ENCODE measurements around the gene BRCA2.

The BRCA2 gene

DNA sequence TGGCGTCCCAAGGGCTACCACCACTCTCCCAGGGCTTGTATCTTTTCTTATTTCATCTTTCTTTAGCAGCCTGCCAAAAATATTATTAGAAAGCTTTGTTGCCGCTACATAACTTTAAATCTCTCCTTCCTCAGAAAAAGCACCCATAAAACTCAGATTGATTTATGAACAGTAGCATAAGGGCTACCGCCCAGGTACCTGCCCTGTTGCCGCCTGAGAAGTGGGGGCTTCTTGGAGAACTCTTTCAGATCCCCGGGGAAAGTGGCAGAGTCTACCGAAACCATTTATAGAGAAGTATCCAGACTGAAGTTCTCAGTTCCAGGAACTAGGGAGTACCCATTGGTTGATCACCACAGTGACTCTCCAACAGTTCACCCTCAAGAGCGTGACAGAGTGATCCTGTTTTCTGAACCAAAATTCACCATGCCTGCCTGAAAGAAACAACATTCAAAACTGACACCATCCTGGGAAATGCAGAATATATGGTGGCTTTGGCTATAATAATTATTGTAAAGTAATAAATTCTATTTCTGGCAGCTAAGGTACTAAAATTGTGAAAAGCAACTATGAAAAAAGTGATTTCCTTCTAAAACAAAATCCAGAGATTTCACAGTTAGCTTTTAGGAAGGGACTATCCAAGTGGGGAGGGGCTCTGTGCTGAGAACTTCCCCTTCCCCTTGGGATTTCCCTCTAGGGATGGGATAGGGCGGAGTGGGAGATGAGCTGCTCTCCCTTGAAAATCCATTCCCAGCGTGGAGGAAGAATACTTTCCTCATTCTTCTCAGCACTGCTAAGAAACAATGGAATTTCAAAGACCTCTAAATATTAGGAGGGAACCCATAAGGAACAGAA, 113.5 kb downstream of the BRCA2 start:
- DNase-seq (ENCODE audit: low read depth, low spot score), result no peak

DNA sequence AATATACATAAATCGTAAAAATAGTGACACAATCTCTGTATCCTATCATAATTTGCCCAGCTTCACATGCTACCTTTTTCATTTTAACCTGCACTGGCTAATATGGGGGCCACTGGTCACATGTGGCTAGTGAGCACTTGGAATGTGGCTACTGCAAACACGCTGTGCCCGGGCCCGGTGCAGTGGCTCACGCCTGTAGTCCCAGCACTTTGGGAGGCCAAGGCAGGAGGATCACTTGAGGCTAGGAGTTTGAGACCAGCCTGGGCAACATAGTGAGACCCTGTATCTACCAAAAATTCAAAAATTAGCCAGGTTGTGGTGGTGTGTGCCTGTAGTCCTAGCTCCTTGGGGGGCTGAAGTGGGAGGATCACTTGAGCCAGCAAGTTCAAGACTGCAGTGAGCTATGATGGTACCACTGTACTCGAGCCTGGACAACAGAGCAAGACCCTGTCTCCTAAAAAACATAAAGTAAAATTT, 114.2 kb downstream of the BRCA2 start:
- no peak for DNase-seq (ENCODE audit: low read depth, low spot score)

DNA sequence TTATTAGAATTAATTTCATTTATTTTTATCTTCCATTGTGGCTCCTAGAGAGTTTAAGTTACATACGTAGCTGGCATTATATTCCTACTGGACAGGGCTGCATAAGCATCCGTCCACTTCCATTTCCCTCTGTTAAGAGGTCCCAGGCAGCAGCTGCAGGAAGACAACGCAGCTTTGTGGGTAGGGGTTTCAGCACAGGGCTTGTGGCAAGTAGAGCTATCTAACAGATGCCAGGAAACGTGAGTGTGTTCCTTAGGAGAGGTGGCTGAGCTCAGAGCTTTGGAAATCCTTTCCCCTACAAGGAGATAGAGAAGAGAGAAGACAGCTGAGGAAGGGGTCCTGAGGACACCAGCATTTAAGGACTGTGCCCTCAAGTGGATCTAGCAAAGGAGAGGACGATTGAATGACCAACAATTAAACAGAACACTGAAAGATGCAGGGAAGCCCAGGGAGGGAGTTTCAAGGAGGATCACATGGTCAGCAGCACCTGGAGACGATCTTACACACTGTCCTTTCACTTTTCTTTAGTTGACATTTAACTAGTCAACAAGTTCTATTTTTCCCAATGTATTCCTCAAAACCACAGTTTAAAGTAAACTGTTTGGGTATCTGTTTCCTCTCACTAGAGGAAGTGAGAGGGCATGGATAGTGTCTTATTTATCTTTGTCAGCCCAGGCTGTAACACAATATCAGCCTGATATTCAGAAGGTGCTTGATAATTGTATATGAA, 114.9 kb downstream of the BRCA2 start:
- DNase-seq (ENCODE audit: low read depth, low spot score), result no peak

DNA sequence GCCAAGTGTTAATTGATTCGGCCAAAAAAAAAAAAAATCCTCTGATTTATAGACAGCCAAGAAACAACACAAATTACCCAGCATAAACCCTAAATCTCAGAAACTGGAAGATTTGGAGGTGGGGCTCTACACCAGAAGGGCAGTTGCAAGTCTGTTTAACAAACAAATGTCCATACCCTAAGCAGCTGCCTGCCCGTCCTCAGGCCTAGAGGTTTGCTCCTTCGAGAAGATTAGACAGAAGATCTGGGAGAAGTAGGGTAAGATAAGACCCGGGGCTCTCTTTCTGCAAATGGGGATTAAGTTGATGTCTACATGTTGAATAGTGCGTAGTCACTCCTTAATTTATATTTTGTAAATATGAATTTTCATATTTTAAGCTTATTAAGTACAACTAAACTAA, 116.1 kb downstream of the BRCA2 start:
- DNase-seq (ENCODE audit: low read depth, low spot score), result no peak

DNA sequence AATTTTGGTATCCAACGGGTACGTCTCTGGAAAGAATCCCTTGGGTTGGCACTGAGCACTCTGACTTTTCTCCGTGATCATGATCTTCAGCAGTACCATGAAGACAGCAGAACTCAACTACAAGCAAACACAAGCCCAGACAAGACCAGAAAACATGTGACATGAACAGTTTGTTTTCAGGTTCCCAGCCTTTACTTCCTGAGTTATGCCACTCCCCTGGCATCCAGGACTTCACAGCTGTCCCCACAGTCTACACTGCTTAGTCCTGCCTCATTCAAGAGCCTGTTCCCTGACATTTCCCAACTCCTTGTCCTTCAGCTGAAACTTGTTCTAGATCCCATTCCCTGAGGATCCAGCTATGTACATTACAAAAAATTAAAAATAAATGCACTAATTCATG, 117.5 kb downstream of the BRCA2 start:
- DNase-seq (ENCODE audit: low read depth, low spot score), result no peak

DNA sequence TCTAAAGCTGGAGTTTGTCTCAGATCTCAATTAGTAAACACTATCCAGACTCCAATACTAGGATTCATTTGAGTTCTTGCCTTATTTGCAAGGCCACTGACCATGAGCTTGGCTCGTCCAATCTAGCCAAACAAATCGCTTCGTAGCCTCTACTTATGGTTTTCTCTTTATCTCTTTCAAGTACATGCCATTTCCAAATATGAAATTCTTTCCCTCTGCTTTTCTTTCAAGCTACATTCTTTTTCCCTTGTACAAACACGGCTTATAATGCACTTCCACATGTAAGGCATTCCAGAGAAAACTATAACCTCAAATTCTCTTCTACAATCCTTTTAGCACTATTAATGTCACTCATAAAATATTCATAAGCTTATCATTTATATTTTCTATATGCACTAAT, 123.6 kb downstream of the BRCA2 start:
- DNase-seq (ENCODE audit: low read depth, low spot score), result no peak

DNA sequence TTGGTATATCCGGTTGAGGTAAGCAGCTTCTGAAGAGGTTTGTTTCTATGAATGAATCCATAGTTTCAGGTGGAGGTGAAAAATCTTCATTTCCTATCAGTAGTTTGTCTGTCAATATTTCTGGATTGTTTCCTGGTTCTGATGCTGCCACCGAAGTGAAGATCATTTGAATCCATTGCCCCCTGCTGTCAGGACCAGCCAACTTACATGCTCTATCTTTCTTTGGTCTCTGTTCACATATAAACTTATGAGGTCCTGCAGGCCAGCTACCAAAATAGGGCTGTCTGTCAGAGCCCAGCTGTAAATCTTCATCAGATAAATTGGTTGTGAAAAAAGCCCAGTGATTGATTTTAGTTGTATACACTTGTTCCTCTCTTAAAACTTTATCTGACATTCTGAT, 127.8 kb downstream of the BRCA2 start:
- no peak for DNase-seq (ENCODE audit: low read depth, low spot score)

DNA sequence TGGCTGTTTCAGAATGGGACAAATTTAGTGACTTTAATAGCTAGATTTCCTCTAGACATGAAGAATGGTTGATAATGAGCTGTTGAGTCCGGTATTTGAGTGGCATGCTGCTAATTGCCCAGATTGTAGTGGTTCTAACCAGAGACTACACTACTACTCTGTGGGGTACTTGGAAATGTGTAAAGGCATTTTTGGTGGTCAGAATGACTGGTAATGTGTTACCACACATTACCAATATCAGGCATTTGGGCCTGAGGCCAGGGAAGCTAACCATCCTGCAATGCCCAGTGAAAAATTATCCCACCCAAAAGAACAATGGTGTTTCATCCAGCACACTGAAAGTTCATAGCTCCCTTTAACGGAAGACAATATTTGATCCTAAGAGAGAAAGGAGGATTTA, 130.2 kb downstream of the BRCA2 start:
- DNase-seq (ENCODE audit: low read depth, low spot score), result no peak

DNA sequence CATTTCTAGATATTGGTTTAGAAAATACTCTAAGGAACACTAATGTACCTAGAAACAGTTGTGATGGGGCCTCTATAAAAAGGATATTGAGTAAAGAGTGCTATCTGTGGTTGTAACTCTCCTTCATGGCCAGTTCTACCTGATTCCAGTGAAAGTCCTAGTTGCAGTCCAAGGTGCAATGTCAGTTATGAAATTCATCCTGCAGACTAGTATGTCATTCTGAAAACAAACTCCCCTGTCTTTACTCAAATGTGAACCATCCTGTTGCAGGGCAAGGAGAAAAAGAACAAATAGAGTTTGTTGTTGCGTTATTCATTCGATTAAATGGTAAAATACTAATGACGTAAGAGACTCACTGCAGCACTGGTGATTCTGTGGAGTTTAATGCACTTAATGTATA, 130.9 kb downstream of the BRCA2 start:
- no peak for DNase-seq (ENCODE audit: low read depth, low spot score)

DNA sequence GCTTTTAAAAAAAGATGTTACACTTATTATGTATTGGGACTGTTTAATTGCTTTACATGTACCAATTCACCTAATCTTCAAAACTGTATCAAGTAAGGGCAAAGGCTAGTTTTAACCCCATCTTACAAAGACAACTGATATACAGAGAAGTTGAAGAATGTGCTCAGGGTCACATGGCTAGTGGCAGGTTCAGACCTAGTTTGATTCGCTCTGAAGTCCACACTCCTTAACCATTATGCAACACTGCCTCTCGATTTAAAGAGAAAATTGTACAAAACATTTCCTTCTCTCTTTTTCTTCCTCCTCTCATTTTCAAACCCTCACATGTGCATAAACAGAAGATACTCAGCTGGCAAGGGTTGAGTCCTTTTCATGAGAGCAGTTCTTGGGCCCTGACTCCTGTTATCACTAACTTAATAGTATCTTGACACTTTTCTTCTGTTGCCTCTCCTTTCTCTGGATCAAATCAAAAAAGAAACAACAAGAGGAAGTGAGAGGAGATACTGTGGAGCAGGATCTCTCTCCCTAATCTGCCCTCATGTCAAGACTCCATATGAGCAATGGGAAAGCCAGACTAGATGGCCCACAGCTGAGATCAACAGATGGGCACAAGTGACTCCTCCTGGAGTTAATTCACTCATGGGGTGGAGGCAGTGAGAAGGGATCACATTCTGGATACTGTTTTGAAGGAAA, 131.6 kb downstream of the BRCA2 start:
- DNase-seq (ENCODE audit: low read depth, low spot score), result no peak

DNA sequence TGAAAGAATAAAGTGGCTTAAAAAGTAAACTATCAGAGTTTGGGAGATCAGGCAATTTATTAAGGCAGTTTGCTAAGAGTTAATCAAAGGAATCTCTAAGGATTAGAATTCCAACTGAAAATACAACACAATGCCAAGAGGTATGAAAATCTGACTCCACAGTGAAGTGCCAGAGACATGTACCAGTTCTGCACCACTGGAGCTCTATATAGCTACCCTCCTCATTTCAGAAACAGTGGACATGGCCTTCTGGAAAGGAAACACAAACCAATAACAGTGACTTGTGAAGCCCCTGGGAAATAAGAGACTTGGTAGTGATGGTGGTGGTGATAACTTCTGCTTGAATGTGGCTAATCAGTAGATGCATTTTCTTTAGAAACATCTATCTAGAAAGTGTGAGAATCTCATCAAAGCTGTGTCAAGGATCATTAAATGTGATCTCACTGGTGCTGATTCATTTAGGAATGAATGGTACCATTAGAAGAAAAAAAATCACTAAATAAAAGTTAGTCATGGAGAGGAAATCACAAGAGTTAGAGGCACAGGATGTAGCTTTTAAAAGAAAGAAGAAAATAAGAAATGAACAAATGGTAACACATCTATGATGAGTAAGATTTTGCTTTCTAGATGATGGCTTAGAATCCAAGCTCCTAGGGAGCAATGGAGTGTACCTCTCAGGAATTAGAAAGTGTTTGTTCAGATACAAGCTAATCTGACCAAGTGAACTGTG, 132.8 kb downstream of the BRCA2 start:
- DNase-seq (ENCODE audit: low read depth, low spot score), result no peak

DNA sequence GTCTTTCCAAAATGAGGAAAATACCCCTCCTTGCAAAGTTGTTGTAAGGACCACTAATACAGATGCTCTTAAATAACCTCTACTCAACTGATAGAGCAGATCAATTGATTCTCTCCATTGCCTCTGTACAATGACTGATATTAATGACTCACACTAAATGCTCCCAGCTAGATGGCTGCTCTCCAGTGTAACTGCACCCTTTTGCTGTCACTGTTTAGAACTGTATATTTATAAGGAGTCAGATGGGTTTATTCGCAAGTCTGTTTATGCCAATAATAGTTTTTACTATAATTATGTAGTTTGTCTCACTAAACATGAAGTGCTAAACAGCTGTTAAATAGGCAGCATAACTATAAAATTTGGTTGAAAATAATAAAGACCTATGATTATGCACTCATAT, 133.7 kb downstream of the BRCA2 start:
- no peak for DNase-seq (ENCODE audit: low read depth, low spot score)
